HT-29 (cell line): ENCODE results near the gene ATP12A. TPM values are rescaled to one million over a fixed set of nuclear protein-coding genes. Genes with fewer than 3 reads are reported as not detected.

Experiments
- small RNA-seq: library from RNA; depleted of rRNA; stranded (forward); fragments of <200 nt; gene quantifications from one replicate; pipeline ENCODE3, GENCODE V24; 2014
- total RNA-seq: library from RNA; depleted of rRNA; stranded (reverse); fragments of >200 nt; shearing (Covaris generic); gene quantifications from 2 replicates; pipeline ENCODE4 v1.2.3, GENCODE V29; 2014; rRNA removed

The ATP12A gene
- total RNA-seq, 1 experiment from 2014 or later = not detected

Small RNA genes within 50 kb of the gene (small RNA-seq; reads per million reads assigned to genes)
- gene RNY1P7 = not detected

Other genes with a start within 250 kb of the ATP12A start
- 75.6 and 78.9 TPM in 2 replicates for gene PARP4, start 167.6 kb upstream of the ATP12A start, total RNA-seq
- gene RNF17, start 83.8 kb downstream of the ATP12A start, total RNA-seq = not detected in 2 replicates